Caco-2 (cell line): Measurements from ENCODE around the gene XRCC4. TPM values are rescaled to one million over a fixed set of nuclear protein-coding genes. Genes with fewer than 3 reads are reported as not detected.

Source experiments
- BruUV-seq: library from RNA; stranded (reverse); fragments of 400-500 nt; replicated peaks from 2 replicates; lab custom pipeline; 2021; lab: Mats Ljungman, UMichigan
- CTCF ChIA-PET: fragments of 300-600 bp; sonication (Branson Sonifier 250); formaldehyde crosslinking; loops from one replicate; lab custom pipeline; 2022; ENCODE audit warnings: antibody characterized with exemption; lab: Charles Lee
- POLR2A ChIA-PET: fragments of 300-600 bp; sonication (Branson Sonifier 250); formaldehyde crosslinking; loops from one replicate; lab custom pipeline; 2022; ENCODE audit warnings: antibody characterized with exemption; lab: Charles Lee
- DNase-seq, 2 experiments: peaks; one replicate each; pipeline versions ENCODE4 v3.0.0 to v3.0.0-alpha.2; 2020 to 2022
- H3K27me3 ChIP-seq: replicated peaks from 2 replicates; pipeline ENCODE4 v1.6.0; 2011; ENCODE audit warnings: low read length; ENCODE audit not compliant: control insufficient read depth, insufficient read depth
- H3K36me3 ChIP-seq: 2 replicates; pipeline ENCODE4 v1.5.1; 2011; ENCODE audit warnings: low read length; ENCODE audit not compliant: control insufficient read depth, insufficient read depth
- H3K4me1 ChIP-seq: fragments of 250-450 bp; sonication (Bioruptor Pico); 2 replicates; pipeline ENCODE4 v1.5.1; 2020; ENCODE audit warnings: mild to moderate bottlenecking
- H3K4me3 ChIP-seq: 2 replicates; pipeline ENCODE4 v1.5.1; 2011; ENCODE audit warnings: low read depth, mild to moderate bottlenecking, control low read depth, low read length
- H3K9me3 ChIP-seq: fragments of 250-450 bp; sonication (Bioruptor Pico); 2 replicates; pipeline ENCODE4 v1.5.1; 2020; ENCODE audit warnings: mild to moderate bottlenecking, moderate library complexity
- H3K27ac Mint-ChIP-seq: one replicate; pipeline ENCODE4 v1.8.0; 2022; ENCODE audit warnings: mixed read lengths; ENCODE audit not compliant: unreplicated experiment
- H3K27me3 Mint-ChIP-seq: one replicate; pipeline ENCODE4 v1.8.0; 2022; ENCODE audit warnings: mixed read lengths; ENCODE audit not compliant: insufficient read depth, unreplicated experiment
- H3K36me3 Mint-ChIP-seq: one replicate; pipeline ENCODE4 v1.8.0; 2022; ENCODE audit warnings: mild to moderate bottlenecking, mixed read lengths; ENCODE audit not compliant: insufficient read depth, unreplicated experiment
- H3K4me1 Mint-ChIP-seq: one replicate; pipeline ENCODE4 v1.8.0; 2022; ENCODE audit warnings: low read depth, mixed read lengths; ENCODE audit not compliant: unreplicated experiment
- H3K4me3 Mint-ChIP-seq: one replicate; pipeline ENCODE4 v1.8.0; 2022; ENCODE audit warnings: mild to moderate bottlenecking, moderate library complexity, mixed read lengths; ENCODE audit not compliant: unreplicated experiment
- H3K9me3 Mint-ChIP-seq: one replicate; pipeline ENCODE4 v1.8.0; 2022; ENCODE audit warnings: mixed read lengths; ENCODE audit not compliant: unreplicated experiment
- intact Hi-C: fragments of 100-400 bp; cut with micrococcal nuclease; formaldehyde crosslinking; loops from one replicate; pipeline ENCODE4 v1.10.0; 2022; ENCODE audit not compliant: unreplicated experiment
- total RNA-seq: library from RNA; stranded (reverse); gene quantifications from 2 replicates; pipeline ENCODE4 v1.2.3, GENCODE V29; 2022
- TF ChIP-seq, protein P1 (sequence below), 2 experiments: fragments of 200-600 bp in 1 of 2; IDR thresholded peaks; 1 replicate in 1 of 2; 2 replicates in 1 of 2; pipeline versions ENCODE4 v1.5.1 to v1.8.0; 2011 to 2022; ENCODE audit warnings: antibody characterized with exemption in 1 of 2, control low read depth in 1 of 2, inconsistent platforms in 1 of 2, low read depth in 1 of 2, low read length in 1 of 2, mild to moderate bottlenecking in 1 of 2, moderate library complexity in 1 of 2; ENCODE audit not compliant: insufficient read depth in 1 of 2, severe bottlenecking in 1 of 2, unreplicated experiment in 1 of 2

Gene XRCC4
- total RNA-seq, 1 experiment from 2014 or later: 13.0 TPM

GRCh38 chr5:83197326-83197967 is 120.1 kb downstream of the XRCC4 start:
- no peaks in the 10 kb centered on the region for H3K36me3 ChIP-seq
- no peak for DNase-seq
- ChIA-PET CTCF (no interaction called here), POLR2A (no interaction called here)
- H3K9me3 ChIP-seq: no peaks in the 10 kb centered on the region
- H3K4me3 ChIP-seq: no peak overlapping the region
- TF ChIP-seq, protein P1, sequence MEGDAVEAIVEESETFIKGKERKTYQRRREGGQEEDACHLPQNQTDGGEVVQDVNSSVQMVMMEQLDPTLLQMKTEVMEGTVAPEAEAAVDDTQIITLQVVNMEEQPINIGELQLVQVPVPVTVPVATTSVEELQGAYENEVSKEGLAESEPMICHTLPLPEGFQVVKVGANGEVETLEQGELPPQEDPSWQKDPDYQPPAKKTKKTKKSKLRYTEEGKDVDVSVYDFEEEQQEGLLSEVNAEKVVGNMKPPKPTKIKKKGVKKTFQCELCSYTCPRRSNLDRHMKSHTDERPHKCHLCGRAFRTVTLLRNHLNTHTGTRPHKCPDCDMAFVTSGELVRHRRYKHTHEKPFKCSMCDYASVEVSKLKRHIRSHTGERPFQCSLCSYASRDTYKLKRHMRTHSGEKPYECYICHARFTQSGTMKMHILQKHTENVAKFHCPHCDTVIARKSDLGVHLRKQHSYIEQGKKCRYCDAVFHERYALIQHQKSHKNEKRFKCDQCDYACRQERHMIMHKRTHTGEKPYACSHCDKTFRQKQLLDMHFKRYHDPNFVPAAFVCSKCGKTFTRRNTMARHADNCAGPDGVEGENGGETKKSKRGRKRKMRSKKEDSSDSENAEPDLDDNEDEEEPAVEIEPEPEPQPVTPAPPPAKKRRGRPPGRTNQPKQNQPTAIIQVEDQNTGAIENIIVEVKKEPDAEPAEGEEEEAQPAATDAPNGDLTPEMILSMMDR (IDR thresholded peaks at IDR 0.05; ENCODE audit: insufficient read depth in 1 of 2, low read depth in 1 of 2, low read length in 1 of 2, severe bottlenecking in 1 of 2, unreplicated experiment in 1 of 2): no peak
- H3K36me3 Mint-ChIP-seq: no peaks in the 10 kb centered on the region
- no peaks in the 10 kb centered on the region for H3K4me1 ChIP-seq
- no peaks in the 10 kb centered on the region for H3K27me3 Mint-ChIP-seq
- no peaks in the 10 kb centered on the region for H3K27me3 ChIP-seq
- H3K9me3 Mint-ChIP-seq: no peaks in the 10 kb centered on the region
- H3K4me3 Mint-ChIP-seq: no peak overlapping the region
- intact Hi-C loops: no loop called here
- no peaks in the 10 kb centered on the region for H3K4me1 Mint-ChIP-seq
- BruUV-seq: no TSS peak
- no peak overlapping the region for H3K27ac Mint-ChIP-seq

DNA sequence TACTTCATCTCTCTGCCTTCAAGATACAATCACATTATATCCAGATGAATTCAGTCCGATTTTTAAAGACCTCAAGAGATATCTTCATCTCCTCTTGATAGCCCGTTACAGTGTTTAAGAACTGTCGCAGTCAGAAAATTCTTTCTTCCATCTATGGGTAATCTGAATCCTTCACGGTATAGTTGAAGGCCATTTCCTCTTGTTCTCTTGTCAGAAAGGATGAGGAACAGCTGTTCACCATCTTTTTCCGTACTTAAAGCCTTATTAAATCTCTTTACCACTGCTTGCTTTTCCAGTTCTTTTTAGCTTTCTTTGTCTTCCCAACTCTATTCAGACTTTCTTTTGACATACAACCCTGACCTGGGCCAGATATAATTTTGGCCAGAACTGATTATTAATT is 121.8 kb downstream of the XRCC4 start:
- Histone ChIP-seq H3K4me1 (no peaks in the 10 kb centered on the region), H3K27me3 (no peaks in the 10 kb centered on the region), H3K9me3 (no peaks in the 10 kb centered on the region), H3K4me3 (no peak overlapping the region), H3K36me3 (no peaks in the 10 kb centered on the region)
- CTCF ChIA-PET: no interaction called here
- Mint-ChIP-seq H3K27me3 (no peaks in the 10 kb centered on the region), H3K27ac (no peak overlapping the region), H3K36me3 (no peaks in the 10 kb centered on the region), H3K9me3 (no peaks in the 10 kb centered on the region), H3K4me1 (no peaks in the 10 kb centered on the region), H3K4me3 (no peak overlapping the region)
- intact Hi-C loops: no loop called here
- POLR2A ChIA-PET: no interaction called here
- BruUV-seq: no TSS peak
- TF ChIP-seq, protein P1 (IDR thresholded peaks at IDR 0.05; ENCODE audit: insufficient read depth in 1 of 2, low read depth in 1 of 2, low read length in 1 of 2, severe bottlenecking in 1 of 2, unreplicated experiment in 1 of 2): no peak
- DNase-seq: no peak

GRCh38 chr5:83204651-83205050 is 127.3 kb downstream of the XRCC4 start:
- Histone ChIP-seq H3K27me3 (no peaks in the 10 kb centered on the region), H3K4me3 (no peak overlapping the region), H3K9me3 (no peaks in the 10 kb centered on the region), H3K36me3 (no peaks in the 10 kb centered on the region), H3K4me1 (no peaks in the 10 kb centered on the region)
- TF ChIP-seq, protein P1 (IDR thresholded peaks at IDR 0.05; ENCODE audit: insufficient read depth in 1 of 2, low read depth in 1 of 2, low read length in 1 of 2, severe bottlenecking in 1 of 2, unreplicated experiment in 1 of 2): no peak
- H3K27ac Mint-ChIP-seq: no peak overlapping the region
- ChIA-PET POLR2A (no interaction called here), CTCF (no interaction called here)
- no peaks in the 10 kb centered on the region for H3K4me1 Mint-ChIP-seq
- H3K9me3 Mint-ChIP-seq: no peaks in the 10 kb centered on the region
- intact Hi-C loops: no loop called here
- no peaks in the 10 kb centered on the region for H3K36me3 Mint-ChIP-seq
- H3K4me3 Mint-ChIP-seq: no peak overlapping the region
- BruUV-seq: no TSS peak
- DNase-seq: no peak
- H3K27me3 Mint-ChIP-seq: no peaks in the 10 kb centered on the region
